ENCODE measurements around the gene FER1L5. TPM values are rescaled to one million over a fixed set of nuclear protein-coding genes. Genes with fewer than 3 reads are reported as not detected.

Gene FER1L5
- total RNA-seq (2014; rRNA removed; shearing (Covaris generic)), result 0.20 TPM in 1 of 2 replicates, not detected in the other
- polyA plus RNA-seq (2015; cell fraction: cytosol; rRNA removed), result not detected in 2 replicates
- polyA plus RNA-seq (2015; cell fraction: nucleus; rRNA removed), result 0.01 TPM in 1 of 2 replicates, not detected in the other

DNA sequence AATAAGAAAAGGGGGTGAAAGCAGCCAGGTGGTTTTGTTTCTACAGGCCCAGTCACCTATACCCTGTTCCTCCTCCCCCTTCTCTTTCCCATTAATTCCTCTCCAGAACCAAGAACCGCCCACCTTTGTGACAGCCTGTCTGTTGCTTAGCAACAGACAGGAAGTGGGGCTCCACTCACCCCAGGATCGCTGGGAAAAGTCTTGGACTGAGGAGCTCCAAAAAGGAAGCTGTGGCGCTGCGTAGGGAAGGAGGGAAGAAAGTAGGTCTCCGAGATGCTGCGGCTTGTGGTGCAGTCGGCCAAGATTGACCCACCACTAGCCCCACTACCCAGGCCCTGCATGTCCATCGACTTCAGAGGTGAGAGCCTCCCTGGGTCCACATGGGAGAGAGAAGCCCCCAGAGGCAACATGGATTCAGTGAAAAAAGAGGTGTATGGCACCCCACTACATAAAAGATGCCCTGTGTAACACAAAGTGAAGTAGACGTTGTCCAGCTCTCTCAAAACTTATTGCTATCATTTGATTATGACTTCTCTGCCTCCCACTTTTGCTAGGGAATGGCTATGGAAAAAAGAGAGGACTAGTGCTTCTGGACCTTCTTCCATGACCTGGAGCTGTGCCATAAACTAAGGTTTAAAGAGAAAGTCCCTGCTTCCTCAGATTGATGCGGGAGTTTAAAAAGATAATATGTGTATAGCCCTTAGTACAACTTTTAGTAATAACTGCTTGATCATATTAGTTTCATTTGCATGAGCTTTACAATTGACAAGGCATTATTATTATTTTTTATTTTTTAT is at the start of gene FER1L5:
Gene FER1L5, plus strand, starts transcription at position 201 of the 797 bp plus-strand sequence. Its CDS starts 73 bp downstream, at position 274.
- DNase-seq (ENCODE audit: low read depth), result no peak

DNA sequence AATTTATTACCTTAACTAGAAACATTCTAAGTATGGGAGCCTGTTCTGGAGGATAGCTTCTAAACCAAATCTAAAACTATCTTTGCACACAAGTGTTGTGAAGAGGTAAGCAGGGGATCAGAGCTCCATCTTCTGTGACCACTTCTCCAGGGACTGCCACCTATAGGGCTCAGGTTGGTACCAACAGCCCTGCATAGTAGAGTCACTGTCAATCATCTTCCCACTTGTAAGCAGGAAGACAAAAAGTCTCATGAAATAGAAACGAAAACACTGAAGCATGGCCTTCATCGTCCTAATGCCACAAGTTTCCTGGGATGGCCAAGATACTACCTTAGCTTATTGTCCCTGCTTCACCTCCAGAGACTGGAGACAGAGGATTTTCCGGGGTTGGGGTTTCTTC is 48.3 kb upstream of the FER1L5 start:
- no peak for DNase-seq (ENCODE audit: low read depth)

DNA sequence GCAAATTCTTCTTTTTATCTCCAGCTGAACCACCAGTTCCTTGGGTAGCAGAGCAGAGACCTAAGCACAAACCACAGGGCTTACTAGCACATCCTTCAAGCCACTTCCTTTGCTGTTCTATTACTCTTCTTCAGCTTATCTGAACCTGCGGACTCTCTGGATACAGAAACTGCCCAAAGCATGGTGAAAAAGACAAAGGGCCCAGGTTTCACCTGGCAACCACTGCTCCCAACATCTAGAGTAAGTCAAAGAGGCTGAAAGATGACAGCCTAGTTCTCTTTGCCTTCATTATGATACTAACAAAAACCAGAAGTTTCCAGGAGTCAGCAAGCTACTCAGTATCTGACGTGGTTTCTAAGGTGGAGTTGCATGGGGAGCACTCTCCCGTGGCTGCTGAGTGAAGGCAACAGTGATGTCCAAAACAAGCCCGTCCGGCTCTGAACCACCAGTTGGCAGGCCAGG is 47.8 kb upstream of the FER1L5 start:
- no peak for DNase-seq (ENCODE audit: low read depth)

- DNase-seq (ENCODE audit: low read depth), result no peak
Measured at GRCh38 chr2:96596596-96596995, 46.0 kb upstream of the FER1L5 start.

DNA sequence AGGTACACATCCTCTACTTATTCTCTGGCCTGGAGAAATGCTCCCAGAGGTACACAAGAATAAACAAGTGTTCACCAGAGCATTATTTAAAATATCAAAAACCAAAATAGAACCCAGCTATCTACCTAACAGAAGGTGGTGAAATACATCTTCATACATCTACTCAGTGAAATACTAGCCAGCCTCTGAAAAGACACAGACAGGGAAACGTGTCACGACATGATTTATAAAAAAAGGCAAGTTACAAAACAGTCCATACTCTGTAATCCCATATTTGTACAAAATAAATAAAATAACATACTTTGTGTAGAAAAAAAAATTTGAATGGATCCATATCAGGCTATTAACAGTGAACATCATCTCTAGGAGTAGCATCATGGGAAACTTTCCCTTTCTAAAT is 42.6 kb upstream of the FER1L5 start:
- DNase-seq (ENCODE audit: low read depth), result no peak

DNA sequence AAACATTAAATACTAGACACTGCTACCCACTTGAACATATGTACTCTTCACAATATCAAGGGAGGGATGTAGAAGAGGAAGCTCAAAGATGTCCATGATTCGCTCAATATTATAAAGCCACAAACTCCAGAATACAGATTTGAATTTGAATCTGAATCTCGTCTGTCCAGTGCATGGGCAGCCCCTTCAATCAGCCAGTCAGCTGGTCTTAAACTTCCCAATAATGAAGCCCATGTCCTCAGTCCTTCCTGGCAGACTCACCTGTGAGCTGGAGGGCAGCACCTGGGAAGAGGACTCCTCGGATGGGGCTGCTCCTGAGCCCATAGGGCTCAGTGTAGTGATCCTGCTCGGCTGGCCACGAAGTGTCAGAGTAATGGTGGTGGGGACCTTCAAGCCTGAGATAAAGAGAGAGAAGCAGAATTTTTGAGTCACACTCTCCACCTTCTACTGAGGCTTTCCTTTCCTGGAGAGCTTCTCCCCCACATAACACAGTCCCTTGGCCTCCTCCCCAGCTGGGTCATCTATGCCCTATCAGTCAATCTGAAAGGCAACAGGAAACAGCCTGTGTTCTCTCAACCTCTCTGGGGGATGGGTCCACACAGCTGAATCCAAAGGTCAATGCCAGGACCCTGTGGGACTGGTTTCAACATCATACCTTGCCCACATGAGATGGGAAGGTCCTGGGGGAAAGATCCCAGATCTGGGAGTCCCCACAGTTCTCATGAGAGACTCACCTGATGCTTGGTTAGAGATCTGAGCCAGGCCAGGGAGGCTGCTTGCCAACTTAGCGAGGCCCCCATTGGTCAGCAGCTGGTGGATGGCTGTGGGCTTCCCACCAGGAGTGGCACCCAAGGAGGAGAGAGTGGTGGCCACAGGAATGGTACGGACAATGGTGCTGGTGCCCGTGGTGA is 40.9 kb upstream of the FER1L5 start:
- DNase-seq (ENCODE audit: low read depth), result no peak

- DNase-seq (ENCODE audit: low read depth), result no peak
Measured at GRCh38 chr2:96602330-96602823, 40.2 kb upstream of the FER1L5 start.

DNA sequence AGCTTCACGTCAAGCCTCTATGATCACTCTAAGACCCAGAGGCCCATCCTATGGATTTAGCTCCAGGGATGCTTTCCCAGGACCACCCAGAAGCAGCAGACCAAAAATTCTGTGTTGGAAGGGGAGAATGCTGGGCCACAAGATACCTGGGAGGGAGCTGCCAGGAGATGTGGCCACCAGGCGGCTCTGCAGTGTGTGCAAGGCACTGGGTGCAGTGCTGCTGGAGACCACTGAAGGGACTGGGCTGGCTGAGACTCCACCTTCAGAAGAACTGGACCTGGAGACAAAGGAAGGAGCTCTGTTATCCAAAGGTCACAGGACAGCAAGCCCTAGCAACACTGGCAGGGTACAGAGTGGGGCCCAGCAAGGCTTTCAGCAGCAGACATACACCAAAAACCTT is 38.5 kb upstream of the FER1L5 start:
- no peak for DNase-seq (ENCODE audit: low read depth)

DNA sequence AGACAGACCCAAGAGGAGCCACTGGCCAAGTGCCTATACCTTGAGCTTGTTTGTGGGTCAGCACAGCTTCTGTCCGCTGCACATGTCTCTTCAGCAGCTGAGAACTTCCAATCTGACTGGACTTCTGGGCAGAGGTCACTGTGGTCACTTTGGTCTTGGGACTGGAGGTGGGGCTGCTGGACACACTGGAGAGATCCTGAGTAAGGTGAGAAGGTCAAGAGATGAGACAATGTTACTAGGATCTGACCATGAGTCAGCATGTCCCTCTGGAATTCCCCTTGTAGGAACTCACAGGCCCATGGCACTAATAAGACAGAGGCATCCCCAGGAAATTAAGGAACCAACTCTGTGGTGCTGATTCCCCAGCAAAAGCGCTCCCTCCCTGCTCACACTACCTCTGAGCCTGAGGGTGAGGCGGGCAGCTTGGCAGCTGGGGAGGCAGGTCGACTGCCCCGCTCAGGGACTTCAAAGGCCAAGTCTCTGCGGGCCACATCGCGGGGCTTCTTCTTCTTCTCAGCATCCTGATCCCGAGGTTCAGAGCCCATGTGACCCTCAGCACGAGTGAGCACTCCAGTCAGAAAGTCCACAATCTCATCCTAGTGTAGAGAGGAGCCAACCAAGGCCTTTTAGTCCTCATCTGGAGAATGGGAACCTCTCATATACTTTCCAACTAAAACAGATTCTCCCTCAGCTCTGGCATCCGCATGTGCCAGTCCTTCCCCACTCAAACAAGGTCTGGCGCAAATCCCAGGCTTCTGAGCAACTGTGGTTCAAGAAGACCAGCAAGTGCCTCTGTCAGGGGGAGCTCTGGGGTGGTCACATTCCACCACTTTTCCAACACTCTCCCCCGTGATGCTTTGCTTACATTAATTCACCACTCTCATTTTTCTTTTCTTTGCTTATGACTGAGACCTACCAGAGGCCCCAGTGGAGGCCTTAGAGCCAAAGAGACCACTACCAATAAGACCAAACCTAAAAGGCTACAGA is 33.8 kb upstream of the FER1L5 start:
- DNase-seq (ENCODE audit: low read depth), result no peak

DNA sequence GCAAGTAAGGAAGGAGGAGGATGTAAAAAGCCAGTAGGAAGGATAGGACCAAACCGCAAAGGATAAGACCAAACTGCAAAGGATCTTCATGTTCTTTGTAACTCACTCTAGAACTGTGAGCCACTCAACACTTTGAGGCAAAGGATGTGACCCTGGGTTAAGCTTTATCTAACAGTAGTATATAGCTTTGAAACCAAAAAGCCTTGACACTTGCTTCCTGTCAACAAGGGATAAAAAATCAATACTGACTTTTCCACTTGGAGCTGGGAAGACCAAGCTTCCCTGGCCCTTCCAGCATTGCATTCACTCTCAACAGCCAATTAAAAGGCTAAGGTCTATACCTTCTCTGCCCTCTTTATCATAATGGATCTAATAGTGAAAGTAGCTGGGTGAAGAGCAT is 26.4 kb upstream of the FER1L5 start:
- no peak for DNase-seq (ENCODE audit: low read depth)

DNA sequence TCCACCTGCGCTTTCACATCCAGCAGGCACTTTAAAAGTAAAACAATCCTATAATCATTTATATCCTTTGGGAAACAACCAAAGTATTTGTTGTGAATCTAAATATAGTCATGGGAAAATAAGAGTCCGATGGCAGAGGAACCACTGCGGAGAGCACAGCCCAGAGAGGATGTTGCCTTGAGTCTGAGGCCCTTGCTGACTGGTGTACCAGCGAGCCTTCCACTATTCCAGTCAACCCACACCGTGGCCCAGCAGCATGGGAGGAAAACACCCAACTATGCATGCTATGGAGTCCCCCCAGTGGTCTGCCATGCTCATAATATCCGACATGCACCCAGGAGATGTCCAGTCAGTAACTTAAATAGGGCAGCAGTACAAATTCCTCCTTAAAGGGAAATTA is 26.0 kb upstream of the FER1L5 start:
- DNase-seq (ENCODE audit: low read depth), result no peak

GRCh38 chr2:96617012-96617411 is 25.6 kb upstream of the FER1L5 start:
- DNase-seq (ENCODE audit: low read depth), result no peak

DNA sequence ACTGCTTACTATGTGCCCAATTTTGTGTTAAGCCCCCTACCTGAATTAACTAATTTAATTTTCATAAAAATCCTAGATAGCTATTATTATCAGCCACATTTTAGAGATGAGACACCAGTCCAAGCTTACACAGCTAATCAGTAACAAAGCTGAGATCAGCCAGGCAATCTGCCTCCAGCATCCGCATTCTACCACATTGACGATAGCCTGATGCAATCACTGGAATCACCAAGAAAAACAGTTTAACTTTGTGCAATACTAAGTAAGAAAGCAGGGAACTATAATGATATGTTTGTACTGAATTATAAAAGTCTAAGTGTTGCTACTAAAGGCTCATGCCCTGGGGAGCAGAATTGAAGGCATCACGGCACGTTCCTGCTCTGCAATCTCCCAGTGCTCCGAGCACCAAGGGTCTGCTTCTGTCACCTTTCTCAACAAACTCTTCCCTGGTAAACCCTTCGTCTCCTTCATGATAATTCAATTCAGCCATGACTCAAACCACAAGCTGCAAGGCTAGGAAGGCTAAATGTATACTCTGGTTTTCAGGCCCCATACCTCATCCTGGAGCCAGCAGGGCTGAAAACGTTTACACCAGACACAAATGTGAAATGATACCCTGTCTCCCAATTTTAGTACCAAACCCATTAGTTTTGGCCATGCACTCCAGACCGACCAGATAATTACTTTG is 23.8 kb upstream of the FER1L5 start:
- no peak for DNase-seq (ENCODE audit: low read depth)

DNA sequence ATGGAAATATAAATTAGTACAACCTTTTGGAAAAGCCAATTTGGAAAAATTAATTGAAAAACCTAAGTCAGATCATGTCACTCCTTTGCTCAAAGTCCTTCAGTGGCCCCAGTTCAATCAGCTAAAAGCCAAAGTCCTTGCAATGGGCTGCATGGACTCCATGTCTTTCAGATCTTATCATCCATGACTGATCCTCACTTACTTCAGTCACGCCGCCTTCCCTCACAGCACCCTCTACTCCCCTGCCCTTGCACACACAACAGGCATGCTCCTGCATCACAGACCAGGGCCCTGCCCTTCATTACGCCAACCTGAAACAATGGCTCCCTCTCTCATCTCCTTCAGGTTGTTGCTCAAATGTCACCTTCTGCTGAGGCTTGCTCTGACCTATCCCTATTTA is 20.0 kb upstream of the FER1L5 start:
- DNase-seq (ENCODE audit: low read depth), result no peak

DNA sequence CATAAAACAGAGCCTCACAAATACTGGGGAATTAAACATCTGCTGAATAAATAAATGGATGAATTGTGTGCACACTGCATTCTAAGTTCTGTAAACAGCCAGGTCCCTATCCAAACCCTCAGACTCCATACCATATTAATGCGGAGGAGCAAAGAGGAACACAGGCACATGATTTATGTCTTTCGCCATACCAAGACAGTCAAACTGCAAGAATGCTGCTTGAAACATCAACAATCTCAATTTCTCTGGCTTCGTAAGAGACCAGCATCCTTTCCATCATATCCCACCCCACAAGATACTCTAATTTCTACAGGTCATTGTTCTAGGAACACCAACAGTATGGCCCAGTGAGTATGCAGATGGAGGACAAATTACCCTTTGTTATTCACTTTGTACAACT is 19.4 kb upstream of the FER1L5 start:
- DNase-seq (ENCODE audit: low read depth), result no peak

DNA sequence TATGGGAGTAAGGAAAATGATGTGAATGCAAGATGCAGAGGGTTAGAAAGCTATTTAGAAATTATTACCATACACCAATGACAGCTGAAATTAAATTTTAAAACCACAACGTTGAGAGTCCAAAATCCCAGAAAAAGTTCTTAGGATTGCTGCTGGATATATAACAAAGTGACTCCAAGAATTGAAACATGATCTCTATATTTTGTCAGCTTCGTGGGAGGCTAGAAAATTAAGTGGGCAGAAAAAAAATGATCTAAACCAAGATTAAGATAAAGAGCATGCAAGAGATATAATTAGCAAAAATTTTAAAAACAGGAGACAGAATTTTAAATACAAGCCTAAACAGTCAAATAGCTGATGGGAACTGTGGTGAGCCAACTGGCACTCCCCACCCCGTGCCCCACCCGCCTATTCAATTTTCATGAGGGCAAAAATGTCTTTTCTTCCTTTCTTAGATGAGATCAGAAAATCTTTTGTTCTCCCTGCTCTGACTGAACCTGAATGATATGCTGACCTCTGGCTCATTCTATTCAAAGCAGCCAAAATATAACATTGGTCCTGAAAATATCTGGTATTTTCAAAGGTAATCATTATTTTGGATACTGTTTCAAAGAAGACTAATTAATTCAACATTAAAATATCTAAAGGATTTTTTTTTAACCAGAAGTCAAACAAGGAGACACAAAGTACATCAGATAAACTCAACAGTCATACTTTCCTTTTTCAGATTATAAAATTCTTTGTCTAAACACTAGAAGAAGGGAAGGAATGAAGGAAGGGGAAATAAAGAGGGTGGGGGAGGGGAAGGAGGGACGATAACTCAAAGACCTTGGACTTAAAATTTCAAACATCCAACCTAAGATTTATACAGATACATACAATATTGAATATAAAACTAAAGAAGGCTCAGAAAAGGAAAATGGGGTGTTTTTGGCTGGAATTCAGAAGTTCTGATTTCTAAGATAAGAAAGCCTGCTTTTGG is 16.7 kb upstream of the FER1L5 start:
- no peak for DNase-seq (ENCODE audit: low read depth)

GRCh38 chr2:96626553-96626942 is 16.0 kb upstream of the FER1L5 start:
- DNase-seq (ENCODE audit: low read depth), result no peak

GRCh38 chr2:96631804-96632435 is 10.6 kb upstream of the FER1L5 start:
- DNase-seq (ENCODE audit: low read depth), result peak; percentile 22

Data from HT1080 (cell line).